Loucy (cell line): ENCODE measurements around the gene SIM2.

ENCODE experiments used
- EZH2phosphoT487 ChIP-seq: fragments of 200-600 bp; IDR thresholded peaks from 2 replicates; pipeline ENCODE4 v1.6.1; 2018; ENCODE audit warnings: antibody characterized with exemption, mild to moderate bottlenecking, moderate library complexity, borderline replicate concordance
- TF ChIP-seq, protein P1 (sequence below): fragments of 200-600 bp; sonication (generic); conservative IDR thresholded peaks from 2 replicates; pipeline ENCODE4 v1.5.1; 2014; ENCODE audit warnings: mild to moderate bottlenecking, antibody characterized with exemption, low read length

DNA sequence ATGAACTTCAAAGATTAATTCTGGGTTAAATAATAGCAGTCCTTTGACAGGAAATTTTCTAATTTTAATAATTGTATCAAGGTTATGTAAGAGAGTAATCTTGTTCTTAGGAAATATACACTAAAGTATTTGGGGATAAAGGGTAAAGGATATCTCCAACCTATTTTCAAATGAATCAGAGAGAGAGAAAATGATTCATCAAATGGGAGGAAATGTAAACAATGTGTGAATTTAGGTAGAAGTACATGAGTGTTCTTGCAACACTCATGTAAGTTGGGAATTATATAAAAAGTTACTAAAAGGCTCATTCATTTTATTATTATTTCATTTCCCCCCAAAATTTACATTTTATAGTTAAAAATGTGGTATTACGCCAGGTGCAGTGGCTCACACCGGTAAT is 20.4 kb upstream of the SIM2 start:
- TF ChIP-seq, protein P1, sequence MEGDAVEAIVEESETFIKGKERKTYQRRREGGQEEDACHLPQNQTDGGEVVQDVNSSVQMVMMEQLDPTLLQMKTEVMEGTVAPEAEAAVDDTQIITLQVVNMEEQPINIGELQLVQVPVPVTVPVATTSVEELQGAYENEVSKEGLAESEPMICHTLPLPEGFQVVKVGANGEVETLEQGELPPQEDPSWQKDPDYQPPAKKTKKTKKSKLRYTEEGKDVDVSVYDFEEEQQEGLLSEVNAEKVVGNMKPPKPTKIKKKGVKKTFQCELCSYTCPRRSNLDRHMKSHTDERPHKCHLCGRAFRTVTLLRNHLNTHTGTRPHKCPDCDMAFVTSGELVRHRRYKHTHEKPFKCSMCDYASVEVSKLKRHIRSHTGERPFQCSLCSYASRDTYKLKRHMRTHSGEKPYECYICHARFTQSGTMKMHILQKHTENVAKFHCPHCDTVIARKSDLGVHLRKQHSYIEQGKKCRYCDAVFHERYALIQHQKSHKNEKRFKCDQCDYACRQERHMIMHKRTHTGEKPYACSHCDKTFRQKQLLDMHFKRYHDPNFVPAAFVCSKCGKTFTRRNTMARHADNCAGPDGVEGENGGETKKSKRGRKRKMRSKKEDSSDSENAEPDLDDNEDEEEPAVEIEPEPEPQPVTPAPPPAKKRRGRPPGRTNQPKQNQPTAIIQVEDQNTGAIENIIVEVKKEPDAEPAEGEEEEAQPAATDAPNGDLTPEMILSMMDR = no peak
- no peak for TF ChIP-seq EZH2phosphoT487
